ENCODE measurements around the gene FYN.

FYN gene

DNA sequence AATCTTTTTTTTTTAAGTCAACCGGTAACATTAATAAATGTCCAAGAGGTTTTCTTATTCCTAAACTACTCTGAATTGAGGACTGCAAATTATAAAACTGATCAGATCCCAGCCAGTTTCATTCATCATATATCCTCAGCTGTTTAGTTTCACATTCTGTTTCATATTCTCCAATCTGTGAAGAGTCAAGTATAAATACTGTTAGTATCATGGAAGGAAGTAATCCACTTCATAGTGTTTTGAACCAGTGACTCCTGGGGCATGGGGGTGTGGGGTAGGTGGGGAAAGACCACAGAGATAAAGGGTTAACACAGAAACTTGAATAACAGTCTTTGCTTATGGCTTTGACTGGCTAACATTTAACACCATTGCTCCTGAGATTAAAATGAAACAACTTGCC lies 69.9 kb downstream of the FYN start:
- H3K36me3 ChIP-seq (ENCODE audit: control insufficient read depth in 1 of 2, insufficient read depth in 2 of 2, low read length in 2 of 2): no peaks in the 10 kb centered on the region
- peak overlapping the region; percentile 52 for H3K27ac ChIP-seq (ENCODE audit: low read length)
- H3K9me3 ChIP-seq (ENCODE audit: control insufficient read depth in 1 of 2, low read length in 2 of 2): no peaks in the 10 kb centered on the region
- H3K27me3 ChIP-seq (ENCODE audit: low read depth, low read length): no peaks in the 10 kb centered on the region
- no peak overlapping the region for H3K4me3 ChIP-seq (ENCODE audit: low read depth in 1 of 2, low read length in 2 of 2)
- peaks cover 0 to 42% of the 10 kb centered on the region in 2 donors for H3K4me1 ChIP-seq (ENCODE audit: control insufficient read depth in 1 of 2, insufficient read depth in 2 of 2, low read length in 2 of 2)

DNA sequence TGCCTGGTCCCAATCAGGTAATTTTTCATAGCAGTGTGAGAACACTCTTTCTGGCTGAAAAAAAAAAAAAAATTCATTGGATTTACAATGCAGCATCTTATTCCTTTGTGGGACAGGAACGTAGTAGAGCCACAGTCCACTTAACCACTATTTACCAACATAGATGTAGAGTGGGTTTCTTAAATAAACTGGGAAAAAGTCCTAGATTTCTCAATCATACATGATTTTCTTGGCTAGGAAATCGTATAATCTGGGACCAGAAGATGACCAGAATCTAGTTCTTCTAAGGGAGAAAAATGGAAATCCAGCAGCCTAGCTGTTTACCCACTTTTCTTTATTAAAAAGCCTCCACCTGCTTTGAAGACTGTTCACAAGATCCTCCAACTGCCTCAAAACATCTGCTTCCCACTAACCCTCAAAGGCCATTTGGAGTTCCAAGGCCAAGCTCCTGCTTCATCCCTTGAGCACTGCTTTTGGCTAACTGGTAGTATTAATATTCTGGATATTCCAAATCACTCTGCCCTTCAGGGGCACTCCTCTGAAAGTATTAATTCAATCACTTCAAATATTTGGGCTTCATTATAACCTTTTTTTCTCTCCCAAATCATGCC lies 70.4 kb downstream of the FYN start:
- Histone ChIP-seq H3K27me3 (ENCODE audit: low read depth, low read length) (no peaks in the 10 kb centered on the region), H3K9me3 (ENCODE audit: control insufficient read depth in 1 of 2, low read length in 2 of 2) (no peaks in the 10 kb centered on the region), H3K4me1 (ENCODE audit: control insufficient read depth in 1 of 2, insufficient read depth in 2 of 2, low read length in 2 of 2) (peaks cover 0 to 42% of the 10 kb centered on the region in 2 donors), H3K4me3 (ENCODE audit: low read depth in 1 of 2, low read length in 2 of 2) (no peak overlapping the region), H3K27ac (ENCODE audit: low read length) (peak overlapping the region; percentile 24), H3K36me3 (ENCODE audit: control insufficient read depth in 1 of 2, insufficient read depth in 2 of 2, low read length in 2 of 2) (no peaks in the 10 kb centered on the region)

DNA sequence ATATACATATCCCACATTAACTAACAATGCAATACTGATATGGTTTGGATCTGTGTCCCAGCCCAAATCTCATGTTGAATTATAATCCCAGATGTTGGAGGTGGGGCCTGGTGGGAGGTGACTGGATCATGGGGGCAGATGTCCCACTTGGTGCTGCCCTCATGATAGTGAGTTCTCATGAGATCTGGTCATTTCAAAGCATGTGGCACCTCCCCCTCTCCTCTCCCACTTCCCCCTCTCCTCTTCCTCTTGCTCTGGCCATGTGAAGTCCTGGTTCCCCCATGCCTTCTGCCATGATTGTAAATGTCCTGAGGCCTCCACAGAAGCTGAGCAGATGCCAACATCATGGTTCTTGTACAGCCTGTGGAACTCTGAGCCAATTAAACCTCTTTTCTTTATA lies 71.2 kb downstream of the FYN start:
- Histone ChIP-seq H3K36me3 (ENCODE audit: control insufficient read depth in 1 of 2, insufficient read depth in 2 of 2, low read length in 2 of 2) (no peaks in the 10 kb centered on the region), H3K9me3 (ENCODE audit: control insufficient read depth in 1 of 2, low read length in 2 of 2) (no peaks in the 10 kb centered on the region), H3K4me3 (ENCODE audit: low read depth in 1 of 2, low read length in 2 of 2) (no peak overlapping the region), H3K27me3 (ENCODE audit: low read depth, low read length) (no peaks in the 10 kb centered on the region), H3K4me1 (ENCODE audit: control insufficient read depth in 1 of 2, insufficient read depth in 2 of 2, low read length in 2 of 2) (peaks cover 0 to 42% of the 10 kb centered on the region in 2 donors), H3K27ac (ENCODE audit: low read length) (no peak overlapping the region)

DNA sequence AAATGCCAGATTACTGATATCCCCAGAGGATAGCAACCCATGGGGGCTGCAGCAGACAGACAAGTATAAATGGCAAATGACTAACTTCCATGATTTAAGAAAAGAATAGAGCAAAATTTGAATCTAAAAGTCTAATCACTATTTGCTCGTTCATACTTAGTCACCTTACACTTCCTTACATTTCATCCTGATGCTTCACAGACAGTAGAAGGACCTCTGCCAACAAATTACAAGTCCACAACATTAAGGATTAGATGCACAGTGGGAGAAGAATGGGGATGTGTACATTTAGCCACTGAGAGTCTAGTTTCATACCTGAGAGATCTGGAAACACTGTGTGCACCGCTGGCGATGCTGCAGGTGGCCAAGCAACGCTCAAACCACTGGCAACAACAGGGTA lies 72.4 kb downstream of the FYN start:
- Histone ChIP-seq H3K27me3 (ENCODE audit: low read depth, low read length) (no peaks in the 10 kb centered on the region), H3K27ac (ENCODE audit: low read length) (no peak overlapping the region), H3K4me1 (ENCODE audit: control insufficient read depth in 1 of 2, insufficient read depth in 2 of 2, low read length in 2 of 2) (peaks cover 0 to 39% of the 10 kb centered on the region in 2 donors), H3K4me3 (ENCODE audit: low read depth in 1 of 2, low read length in 2 of 2) (no peak overlapping the region), H3K36me3 (ENCODE audit: control insufficient read depth in 1 of 2, insufficient read depth in 2 of 2, low read length in 2 of 2) (no peaks in the 10 kb centered on the region), H3K9me3 (ENCODE audit: control insufficient read depth in 1 of 2, low read length in 2 of 2) (no peaks in the 10 kb centered on the region)

DNA sequence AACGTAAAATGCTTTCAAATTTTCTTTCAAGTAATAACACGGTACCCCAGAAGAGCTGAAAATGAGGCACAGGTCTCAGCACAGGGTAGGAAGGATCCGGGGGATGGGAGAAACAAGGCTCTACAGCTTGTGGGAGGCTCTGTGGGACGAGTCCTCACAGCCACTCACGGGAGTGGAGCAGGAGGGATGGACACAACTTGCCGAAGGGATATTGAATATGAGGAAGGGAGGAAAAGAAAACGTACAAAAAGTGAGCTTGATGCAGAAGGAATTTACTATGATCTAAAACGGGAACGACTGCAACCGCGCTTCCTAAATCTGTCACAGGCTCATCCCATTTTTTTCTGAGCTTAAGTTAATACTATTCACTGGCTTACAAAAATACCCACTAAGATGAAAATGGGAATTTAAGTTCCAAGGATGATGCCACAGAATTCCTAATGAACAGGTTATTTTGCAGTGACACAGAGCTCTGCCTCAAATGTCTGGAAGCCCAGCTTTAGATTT lies 72.9 kb downstream of the FYN start:
- no peak overlapping the region for H3K27ac ChIP-seq (ENCODE audit: low read length)

DNA sequence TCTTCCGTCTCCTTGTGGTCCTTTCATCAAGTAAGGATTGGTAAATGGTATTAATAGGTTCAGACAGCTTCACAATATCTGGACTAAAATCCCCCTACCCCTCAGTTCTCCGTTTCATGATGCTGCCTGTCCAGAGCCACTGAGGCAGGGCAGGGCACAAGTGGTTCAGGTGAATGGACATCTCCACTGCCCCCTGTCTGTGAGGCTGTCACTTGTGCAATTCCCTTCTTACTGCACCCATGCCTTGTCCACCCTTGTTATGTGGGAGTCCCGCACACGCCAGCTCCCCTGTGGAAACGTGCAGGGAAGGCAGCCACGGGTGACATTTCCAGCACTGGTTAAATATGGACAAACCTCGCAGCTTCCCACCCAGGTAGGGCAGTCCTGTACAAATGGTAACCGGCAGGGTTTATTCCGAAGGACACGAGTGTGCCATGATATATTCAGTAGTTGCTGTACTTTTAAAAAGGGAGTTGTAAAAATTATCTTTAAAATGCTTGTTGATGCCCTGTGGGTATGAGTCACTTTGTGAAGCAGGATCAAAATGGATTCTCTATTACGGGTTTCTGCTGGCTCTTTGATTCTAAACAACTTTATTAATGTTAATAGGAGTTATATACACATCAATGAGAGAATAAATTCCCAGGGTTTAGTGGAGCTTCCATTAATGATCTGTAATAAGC lies 73.5 kb downstream of the FYN start:
- Histone ChIP-seq H3K9me3 (ENCODE audit: control insufficient read depth in 1 of 2, low read length in 2 of 2) (no peaks in the 10 kb centered on the region), H3K36me3 (ENCODE audit: control insufficient read depth in 1 of 2, insufficient read depth in 2 of 2, low read length in 2 of 2) (no peaks in the 10 kb centered on the region), H3K27ac (ENCODE audit: low read length) (no peak overlapping the region), H3K27me3 (ENCODE audit: low read depth, low read length) (no peaks in the 10 kb centered on the region), H3K4me1 (ENCODE audit: control insufficient read depth in 1 of 2, insufficient read depth in 2 of 2, low read length in 2 of 2) (peaks cover 0 to 32% of the 10 kb centered on the region in 2 donors), H3K4me3 (ENCODE audit: low read depth in 1 of 2, low read length in 2 of 2) (no peak overlapping the region)

More for the DNA sequence above, 72.9 kb downstream of the FYN start:
- no peak overlapping the region for H3K4me3 ChIP-seq (ENCODE audit: low read depth in 1 of 2, low read length in 2 of 2)
- H3K27me3 ChIP-seq (ENCODE audit: low read depth, low read length): no peaks in the 10 kb centered on the region
- H3K9me3 ChIP-seq (ENCODE audit: control insufficient read depth in 1 of 2, low read length in 2 of 2): no peaks in the 10 kb centered on the region
- H3K4me1 ChIP-seq (ENCODE audit: control insufficient read depth in 1 of 2, insufficient read depth in 2 of 2, low read length in 2 of 2): peaks cover 0 to 34% of the 10 kb centered on the region in 2 donors
- H3K36me3 ChIP-seq (ENCODE audit: control insufficient read depth in 1 of 2, insufficient read depth in 2 of 2, low read length in 2 of 2): no peaks in the 10 kb centered on the region

DNA sequence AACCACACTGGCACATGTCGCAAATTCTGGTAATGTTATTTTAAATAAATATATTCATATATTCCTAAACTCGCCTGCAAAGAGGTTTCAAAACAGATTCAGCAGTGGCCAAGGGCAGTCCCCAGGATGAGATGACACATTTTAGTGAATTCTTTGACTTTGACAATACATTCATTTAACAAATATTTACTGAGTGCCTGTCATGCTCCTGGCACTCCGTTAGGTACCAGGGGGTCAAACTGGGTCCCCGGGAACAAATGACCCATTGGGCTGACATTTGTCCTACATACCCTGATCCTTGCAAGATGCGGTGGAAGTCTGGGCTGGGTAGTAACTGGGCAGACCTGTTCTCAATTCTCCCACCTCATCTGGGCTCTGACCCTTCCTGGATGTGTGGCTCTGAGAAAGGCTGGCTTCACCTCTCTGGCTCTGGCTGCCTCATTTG lies 74.9 kb downstream of the FYN start:
- H3K27ac ChIP-seq (ENCODE audit: low read length): no peak overlapping the region
- no peaks in the 10 kb centered on the region for H3K36me3 ChIP-seq (ENCODE audit: control insufficient read depth in 1 of 2, insufficient read depth in 2 of 2, low read length in 2 of 2)
- H3K4me1 ChIP-seq (ENCODE audit: control insufficient read depth in 1 of 2, insufficient read depth in 2 of 2, low read length in 2 of 2): peaks cover 0 to 18% of the 10 kb centered on the region in 2 donors

DNA sequence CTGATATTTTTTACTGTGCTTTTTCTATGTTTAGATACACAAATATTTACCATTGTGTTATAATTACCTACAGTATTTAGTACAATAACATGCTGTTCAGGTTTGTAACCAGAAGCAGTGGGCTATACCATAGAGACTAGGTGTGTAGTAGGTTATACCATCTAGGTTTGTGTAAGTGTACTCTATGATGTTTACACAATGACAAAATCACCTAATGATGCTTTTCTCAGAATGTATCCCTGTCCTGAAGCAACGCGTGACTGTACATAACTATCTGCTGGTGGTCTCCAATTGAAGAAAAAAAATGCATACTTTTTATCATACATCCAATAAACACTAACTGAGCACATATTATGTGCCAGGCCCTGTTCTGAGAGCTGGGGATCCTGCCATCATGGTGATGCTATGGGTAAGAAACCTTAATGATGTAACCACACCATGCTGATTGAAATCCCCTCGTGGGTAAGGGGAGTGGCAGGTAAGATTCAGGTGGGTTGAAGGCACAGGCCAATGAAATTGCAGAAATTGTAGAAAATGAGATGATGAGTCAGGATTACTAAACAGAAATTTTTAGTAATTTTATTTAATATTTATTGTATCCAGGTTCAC lies 76.8 kb downstream of the FYN start:
- no peak overlapping the region for H3K27ac ChIP-seq (ENCODE audit: low read length)
- H3K9me3 ChIP-seq (ENCODE audit: control insufficient read depth in 1 of 2, low read length in 2 of 2): no peaks in the 10 kb centered on the region
- no peaks in the 10 kb centered on the region for H3K27me3 ChIP-seq (ENCODE audit: low read depth, low read length)
- H3K36me3 ChIP-seq (ENCODE audit: control insufficient read depth in 1 of 2, insufficient read depth in 2 of 2, low read length in 2 of 2): no peaks in the 10 kb centered on the region
- H3K4me3 ChIP-seq (ENCODE audit: low read depth in 1 of 2, low read length in 2 of 2): no peak overlapping the region
- peaks cover 0 to 18% of the 10 kb centered on the region in 2 donors for H3K4me1 ChIP-seq (ENCODE audit: control insufficient read depth in 1 of 2, insufficient read depth in 2 of 2, low read length in 2 of 2)

More for the DNA sequence above, 74.9 kb downstream of the FYN start:
- Histone ChIP-seq H3K4me3 (ENCODE audit: low read depth in 1 of 2, low read length in 2 of 2) (no peak overlapping the region), H3K9me3 (ENCODE audit: control insufficient read depth in 1 of 2, low read length in 2 of 2) (no peaks in the 10 kb centered on the region), H3K27me3 (ENCODE audit: low read depth, low read length) (no peaks in the 10 kb centered on the region)

DNA sequence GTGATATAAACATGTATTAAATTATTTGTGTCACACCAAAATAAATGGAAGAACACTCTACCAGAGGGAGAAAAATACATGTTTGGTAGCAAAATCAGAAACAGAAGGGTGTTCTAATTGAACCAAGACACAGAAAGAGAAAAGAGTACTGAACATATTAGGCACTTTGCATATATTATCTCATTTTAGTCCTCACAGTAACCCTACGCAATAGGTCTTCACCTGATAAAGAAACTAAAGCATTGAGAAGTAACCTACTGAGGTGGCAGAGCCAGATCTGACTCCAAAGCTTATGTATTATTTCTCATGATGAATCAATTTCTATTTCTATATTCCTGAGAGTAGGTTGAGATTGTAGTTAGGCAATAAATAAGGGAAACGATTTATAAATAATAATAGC lies 77.7 kb downstream of the FYN start:
- H3K4me3 ChIP-seq (ENCODE audit: low read depth in 1 of 2, low read length in 2 of 2): no peak overlapping the region
- no peaks in the 10 kb centered on the region for H3K36me3 ChIP-seq (ENCODE audit: control insufficient read depth in 1 of 2, insufficient read depth in 2 of 2, low read length in 2 of 2)
- H3K27me3 ChIP-seq (ENCODE audit: low read depth, low read length): no peaks in the 10 kb centered on the region
- no peaks in the 10 kb centered on the region for H3K9me3 ChIP-seq (ENCODE audit: control insufficient read depth in 1 of 2, low read length in 2 of 2)
- no peak overlapping the region for H3K27ac ChIP-seq (ENCODE audit: low read length)
- peaks cover 0 to 12% of the 10 kb centered on the region in 2 donors for H3K4me1 ChIP-seq (ENCODE audit: control insufficient read depth in 1 of 2, insufficient read depth in 2 of 2, low read length in 2 of 2)

DNA sequence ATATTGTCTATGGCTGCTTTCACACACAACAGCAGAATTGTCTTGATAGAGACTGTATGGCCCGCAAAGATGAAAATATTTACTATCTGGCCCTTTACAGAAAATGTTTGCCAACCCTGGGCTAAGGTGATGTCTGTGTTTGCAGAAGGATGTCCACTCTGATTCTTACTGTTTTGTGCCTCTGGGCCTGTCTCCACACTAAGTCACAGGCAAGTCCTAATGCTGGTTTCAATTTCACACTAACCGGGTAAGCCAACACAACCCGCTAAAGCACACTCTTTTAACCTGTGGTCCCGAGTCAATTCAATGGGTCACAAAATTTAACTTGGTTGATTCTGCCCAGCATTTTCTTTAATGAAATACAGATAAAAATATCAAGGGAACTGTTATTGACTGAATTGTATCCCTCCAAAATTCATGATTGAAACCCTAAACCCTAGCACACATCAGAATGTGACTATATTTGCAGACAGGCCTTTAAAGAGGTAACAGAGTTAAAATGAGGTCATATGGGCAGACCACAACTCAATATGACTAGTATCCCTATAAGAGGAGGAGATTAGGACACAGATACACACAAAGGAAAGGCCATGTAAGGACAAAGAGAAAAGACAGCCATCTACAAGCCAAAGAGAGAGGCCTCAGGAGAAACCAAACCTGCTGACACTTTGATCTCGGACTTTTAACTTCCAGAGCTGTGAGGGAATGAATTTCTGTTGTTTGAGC lies 78.4 kb downstream of the FYN start:
- Histone ChIP-seq H3K9me3 (ENCODE audit: control insufficient read depth in 1 of 2, low read length in 2 of 2) (no peaks in the 10 kb centered on the region), H3K27me3 (ENCODE audit: low read depth, low read length) (no peaks in the 10 kb centered on the region), H3K4me3 (ENCODE audit: low read depth in 1 of 2, low read length in 2 of 2) (no peak overlapping the region), H3K27ac (ENCODE audit: low read length) (no peak overlapping the region), H3K36me3 (ENCODE audit: control insufficient read depth in 1 of 2, insufficient read depth in 2 of 2, low read length in 2 of 2) (no peaks in the 10 kb centered on the region), H3K4me1 (ENCODE audit: control insufficient read depth in 1 of 2, insufficient read depth in 2 of 2, low read length in 2 of 2) (peaks cover 0 to 9% of the 10 kb centered on the region in 2 donors)

DNA sequence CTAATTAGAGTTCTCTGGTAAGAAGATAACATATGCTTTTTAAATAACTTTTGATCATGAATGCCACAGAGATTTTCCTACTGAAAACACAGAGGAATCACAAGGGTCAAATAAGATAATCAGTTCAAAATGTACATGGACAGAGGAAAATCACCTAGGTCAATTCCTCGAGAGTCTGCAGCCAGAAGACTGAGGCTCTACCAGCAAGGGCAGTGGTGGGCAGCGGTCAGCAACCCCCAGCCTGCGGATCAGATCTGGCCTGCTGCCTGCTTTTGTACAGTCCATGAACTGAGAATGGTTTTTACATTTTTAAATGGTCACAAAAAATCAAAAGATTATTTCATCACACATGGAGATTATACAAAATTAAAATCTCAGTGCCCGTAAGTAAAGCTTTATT lies 79.0 kb downstream of the FYN start:
- H3K4me3 ChIP-seq (ENCODE audit: low read depth in 1 of 2, low read length in 2 of 2): no peak overlapping the region
- no peaks in the 10 kb centered on the region for H3K9me3 ChIP-seq (ENCODE audit: control insufficient read depth in 1 of 2, low read length in 2 of 2)
- H3K27ac ChIP-seq (ENCODE audit: low read length): no peak overlapping the region
- H3K36me3 ChIP-seq (ENCODE audit: control insufficient read depth in 1 of 2, insufficient read depth in 2 of 2, low read length in 2 of 2): no peaks in the 10 kb centered on the region
- H3K4me1 ChIP-seq (ENCODE audit: control insufficient read depth in 1 of 2, insufficient read depth in 2 of 2, low read length in 2 of 2): peaks cover 0 to 10% of the 10 kb centered on the region in 2 donors
- H3K27me3 ChIP-seq (ENCODE audit: low read depth, low read length): no peaks in the 10 kb centered on the region

Measured in muscle layer of duodenum (tissue), 2 donors.